A549 (cell line): ENCODE results near the gene COG5.

ENCODE experiments used
- POLR2A ChIP-seq: IDR thresholded peaks from 2 replicates; pipeline ENCODE4 v1.6.1; 2012; ENCODE audit warnings: mild to moderate bottlenecking, low read length
- TF ChIP-seq, protein P1 (sequence below): fragments of >200 bp; sonication (Bioruptor Twin); formaldehyde crosslinking; IDR thresholded peaks from 3 replicates; pipeline ENCODE4 v1.6.1; 2016

DNA sequence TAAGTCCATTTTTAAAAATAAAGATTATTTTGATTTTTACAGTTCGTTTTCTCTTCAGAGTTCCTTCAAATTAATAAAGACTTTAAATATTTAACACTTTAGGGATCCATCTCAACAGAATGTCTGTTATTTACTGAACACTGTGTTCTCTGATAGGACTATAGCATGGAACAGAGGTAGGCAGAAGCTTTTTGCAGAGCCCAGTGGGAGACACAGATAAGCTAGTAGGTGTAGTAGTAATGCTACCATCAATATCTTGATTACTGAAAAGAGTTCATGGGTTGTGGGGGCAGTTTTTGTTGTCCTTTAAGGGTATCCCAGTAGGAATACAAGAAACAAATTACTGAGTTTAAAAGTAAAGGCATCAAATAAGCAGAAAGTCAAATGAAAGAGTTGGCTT is 254.4 kb downstream of the COG5 start:
- TF ChIP-seq POLR2A: no peak
- TF ChIP-seq, protein P1, sequence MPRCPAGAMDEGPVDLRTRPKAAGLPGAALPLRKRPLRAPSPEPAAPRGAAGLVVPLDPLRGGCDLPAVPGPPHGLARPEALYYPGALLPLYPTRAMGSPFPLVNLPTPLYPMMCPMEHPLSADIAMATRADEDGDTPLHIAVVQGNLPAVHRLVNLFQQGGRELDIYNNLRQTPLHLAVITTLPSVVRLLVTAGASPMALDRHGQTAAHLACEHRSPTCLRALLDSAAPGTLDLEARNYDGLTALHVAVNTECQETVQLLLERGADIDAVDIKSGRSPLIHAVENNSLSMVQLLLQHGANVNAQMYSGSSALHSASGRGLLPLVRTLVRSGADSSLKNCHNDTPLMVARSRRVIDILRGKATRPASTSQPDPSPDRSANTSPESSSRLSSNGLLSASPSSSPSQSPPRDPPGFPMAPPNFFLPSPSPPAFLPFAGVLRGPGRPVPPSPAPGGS: no peak
